Measurements from ENCODE around the gene PSMB7. TPM values are rescaled to one million over a fixed set of nuclear protein-coding genes. Genes with fewer than 3 reads are reported as not detected.

The PSMB7 gene
- total and polyA plus RNA-seq, 2 of the 4 experiments (the other 2 are of a cell fraction) = 340 to 430 TPM

- Histone ChIP-seq H2BK5ac (ENCODE audit: low read depth, low read length, poor library complexity, severe bottlenecking) (peak overlapping the region; percentile 96), H3K56ac (ENCODE audit: extremely low read depth, insufficient read depth, low read length) (no peak overlapping the region), H4K91ac (ENCODE audit: insufficient read depth, low read depth, low read length) (peak overlapping the region; percentile 39; the same call in 1 of the 2 replicates), H4K20me1 (ENCODE audit: insufficient read depth, low read length) (no peaks in the 10 kb centered on the region; the same call in 1 of the 2 replicates), H4K5ac (ENCODE audit: low read depth, low read length) (peak overlapping the region; percentile 65), H2AFZ (replicated peaks; ENCODE audit: low read length, poor library complexity) (no peak overlapping the region), H2BK120ac (ENCODE audit: low read depth, low read length) (peak overlapping the region; percentile 76), H3K27ac (ENCODE audit: insufficient read depth, low read length) (peak overlapping the region; percentile 98), H3K4ac (ENCODE audit: low read depth, low read length) (peak overlapping the region; percentile 53), H3K36me3 (ENCODE audit: control insufficient read depth, insufficient read depth, low read length) (peaks cover 28% of the 10 kb centered on the region), H3K4me2 (ENCODE audit: low read depth, low read length) (peak overlapping the region; percentile 67), H3K18ac (ENCODE audit: low read depth, low read length) (peak overlapping the region; percentile 69), H3K9me3 (ENCODE audit: control insufficient read depth, insufficient read depth, low read length) (peaks cover 3% of the 10 kb centered on the region), H3K9me1 (ENCODE audit: insufficient read depth, low read length) (peaks cover 6% of the 10 kb centered on the region; the same call in 1 of the 2 replicates), H3K79me1 (ENCODE audit: low read depth in 1 of 2, low read length in 2 of 2) (peaks cover 35 to 37% of the 10 kb centered on the region in 2 experiments), H2BK20ac (ENCODE audit: low read depth, low read length) (peak overlapping the region; percentile 65), H3K4me3 (ENCODE audit: insufficient read depth, low read depth, low read length) (no peak overlapping the region), H3K4me1 (ENCODE audit: control insufficient read depth, insufficient read depth, low read length) (peaks cover 9% of the 10 kb centered on the region), H4K8ac (ENCODE audit: low read depth in 2 of 2, low read length in 2 of 2) (peak overlapping the region in 1 of 2 experiments; percentile 86; a peak in 3 of 4 replicates), H3K27me3 (ENCODE audit: control insufficient read depth, insufficient read depth, low read length) (no peaks in the 10 kb centered on the region), H3K23ac (ENCODE audit: low read depth, low read length) (no peak overlapping the region; the same call in 1 of the 2 replicates), H3K9ac (ENCODE audit: low read depth, low read length) (peak overlapping the region; percentile 46), H2BK15ac (ENCODE audit: low read depth, low read length) (peak overlapping the region; percentile 60; the same call in 2 of the 3 replicates), H2AK5ac (ENCODE audit: low read depth, low read length) (peak overlapping the region; percentile 73; the same call in 1 of the 2 replicates), H2AK9ac (replicated peaks; ENCODE audit: low read depth, low read length, poor library complexity) (peak overlapping the region; percentile 59), H3K14ac (replicated peaks; ENCODE audit: low read depth, low read length) (no peak overlapping the region)
- dilution Hi-C loops (cut with HindIII; ENCODE audit: low sequenced_read_pairs, unreplicated experiment) = no loop called here
- intact Hi-C loops (cut with micrococcal nuclease) = loop anchor here (10.0 kb wide), 1 partner anchor 203 kb away; no protein-coding TSS in a partner anchor
- DNase-seq (no peak), ATAC-seq (ENCODE audit: low read depth) (no peak)
- ChIA-PET POLR2A (ENCODE audit: unreplicated experiment) (no interaction called here), CTCF (interaction anchor here (0.5 to 1.8 kb wide), 4 partner anchors 11 to 273 kb away, joined by 3 to 5 read pairs (median 4); no protein-coding TSS in a partner anchor)
- TF ChIP-seq MAFK (IDR thresholded peaks at IDR 0.05; ENCODE audit: low read depth, low read length) = no peak
- TF ChIP-seq RAD21 (IDR thresholded peaks at IDR 0.05; ENCODE audit: low read length) = no peak
- TF ChIP-seq ELK1 (IDR thresholded peaks at IDR 0.05; ENCODE audit: borderline replicate concordance, low read depth, low read length) = no peak
- no peak for TF ChIP-seq FOS (IDR thresholded peaks at IDR 0.05; ENCODE audit: low read depth, low read length)
- TF ChIP-seq RFX5 (IDR thresholded peaks at IDR 0.05; ENCODE audit: low read depth, low read length) = no peak
- TF ChIP-seq RCOR1 (IDR thresholded peaks at IDR 0.05; ENCODE audit: insufficient replicate concordance, low read length) = no peak
- TF ChIP-seq MAZ (IDR thresholded peaks at IDR 0.05; ENCODE audit: borderline replicate concordance, low read depth, low read length) = no peak
- no peak for TF ChIP-seq CEBPB (IDR thresholded peaks at IDR 0.05; ENCODE audit: low read depth, low read length)
- TF ChIP-seq NFE2L2 (IDR thresholded peaks at IDR 0.05; ENCODE audit: low read depth, low read length) = no peak
- no peak for TF ChIP-seq USF2 (IDR thresholded peaks at IDR 0.05; ENCODE audit: low read depth, low read length)
- TF ChIP-seq BHLHE40 (IDR thresholded peaks at IDR 0.05; ENCODE audit: low read depth, low read length) = no peak
- no peak for TF ChIP-seq CTCF (conservative IDR thresholded peaks at IDR 0.05; ENCODE audit: low read depth, low read length)
- no peak for TF ChIP-seq POLR2A (IDR thresholded peaks at IDR 0.05; ENCODE audit: low read depth, low read length)
- no peak for TF ChIP-seq MXI1 (IDR thresholded peaks at IDR 0.05; ENCODE audit: borderline replicate concordance, low read depth, low read length)
- TF ChIP-seq CHD1 (IDR thresholded peaks at IDR 0.05; ENCODE audit: low read depth, low read length) = no peak
- no peak for TF ChIP-seq SMC3 (IDR thresholded peaks at IDR 0.05; ENCODE audit: low read depth, low read length)
- BruUV-seq (replicated peaks) = no TSS peak
- in situ Hi-C loops (cut with MboI; ENCODE audit: low sequenced_read_pairs) = loop anchor here (10.0 to 25.0 kb wide), 2 partner anchors 300 to 343 kb away; no protein-coding TSS in a partner anchor
- 40% methylated on average over 1 of the region's 3 CpGs; no CpG with 5 or more reads in 1 of the 2 experiments for WGBS, 2 experiments (ENCODE audit: extremely low coverage in 2 of 2, insufficient read length in 1 of 2)
These were observed 3.0 kb downstream of the PSMB7 start for GRCh38 chr9:124412228-124412575.
